ENCODE data around the gene CRYBA4. TPM values are rescaled to one million over a fixed set of nuclear protein-coding genes. Genes with fewer than 3 reads are reported as not detected.

The CRYBA4 gene
- not detected for total RNA-seq

DNA sequence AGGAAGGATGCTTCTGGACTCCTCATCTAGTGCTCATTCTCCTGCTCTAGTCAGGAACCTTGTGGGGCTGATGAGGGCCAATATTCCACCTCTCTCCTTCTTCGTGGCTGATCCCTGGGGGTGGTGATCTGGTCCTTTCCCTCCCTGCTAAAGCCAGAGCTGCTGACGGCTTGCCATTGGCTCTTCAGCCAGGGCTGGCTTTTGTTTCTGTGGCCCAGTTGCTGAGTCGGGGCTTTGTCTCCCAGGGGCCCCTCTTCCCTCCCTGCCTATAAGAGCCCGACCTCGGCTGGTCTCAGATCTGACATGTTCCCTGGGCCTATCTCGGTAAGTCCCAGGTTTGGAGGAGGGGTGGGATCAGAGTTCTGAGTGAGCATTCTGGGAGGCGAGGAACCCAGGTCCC is at the start of gene CRYBA4:
TSS of gene CRYBA4 (plus strand) at position 301 of the 400 bp plus-strand sequence. CDS start 634 bp downstream, outside the sequence.
- ATAC-seq (no peak), DNase-seq (ENCODE audit: low spot score) (no peak)

DNA sequence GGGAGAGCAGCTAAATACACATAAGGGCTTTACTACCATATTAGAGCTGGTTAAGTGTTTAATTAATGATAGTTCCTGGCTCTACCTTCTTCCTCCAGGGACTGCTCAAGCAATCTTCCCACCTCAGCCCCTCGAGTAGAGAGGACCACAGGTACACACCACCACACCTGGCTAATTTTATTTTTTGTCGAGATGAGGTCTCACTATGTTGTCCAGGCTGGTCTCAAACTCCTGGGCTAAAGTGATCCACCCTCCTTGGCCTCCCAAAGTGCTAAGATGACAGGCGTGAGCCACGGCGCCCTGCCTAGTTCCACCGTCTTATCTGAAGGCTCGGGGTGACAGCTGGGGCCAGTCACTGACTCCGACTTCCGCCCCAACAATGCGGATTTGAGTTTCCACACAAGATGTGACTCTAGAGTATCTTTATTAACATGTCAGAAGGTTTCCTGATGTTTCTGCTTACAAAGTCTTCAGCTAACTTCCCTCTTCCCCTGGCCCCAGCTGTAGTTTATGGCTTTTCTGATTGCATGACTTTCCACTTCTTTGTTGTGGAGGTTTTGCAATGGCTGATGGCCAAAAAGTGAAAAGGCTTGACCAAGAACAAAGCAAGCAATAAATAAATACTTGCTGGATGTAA is 48.6 kb upstream of the CRYBA4 start:
- DNase-seq (ENCODE audit: low spot score), result no peak
- ATAC-seq, result peak; percentile 58

DNA sequence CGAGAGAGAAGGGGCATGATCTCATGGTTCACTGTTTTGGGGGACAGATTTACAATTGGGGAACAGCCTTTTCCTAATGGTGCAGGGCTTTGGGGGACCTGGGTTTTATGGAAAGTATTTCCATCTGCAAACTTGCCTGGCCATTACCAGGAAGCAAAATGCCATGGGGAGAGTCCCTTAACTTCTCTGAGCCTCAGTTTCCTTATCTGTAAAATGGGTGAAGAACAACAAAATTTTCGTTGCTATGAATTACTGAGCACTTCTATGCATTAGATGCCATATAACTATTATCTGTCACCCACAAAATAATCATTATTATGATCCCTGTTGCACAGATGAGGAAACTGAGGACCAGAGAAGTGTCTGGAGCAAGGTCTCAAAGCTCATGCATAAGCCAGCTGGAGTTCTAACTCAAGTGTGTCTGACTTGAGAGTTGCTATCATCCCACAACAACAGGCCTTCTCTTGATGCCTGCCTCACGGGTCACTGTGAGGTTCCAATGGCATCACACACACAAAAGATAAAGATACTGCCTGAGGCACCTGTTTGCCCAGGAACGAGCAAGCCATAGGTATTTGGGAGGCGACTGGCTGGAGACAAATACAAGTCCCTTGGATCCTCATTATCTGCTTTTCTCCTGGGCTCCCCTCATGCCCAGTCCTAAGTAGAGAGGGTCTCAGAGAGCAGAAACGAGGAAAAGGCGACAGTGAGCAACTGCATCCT is 47.6 kb upstream of the CRYBA4 start:
- DNase-seq (ENCODE audit: low spot score), result no peak
- ATAC-seq, result no peak

DNA sequence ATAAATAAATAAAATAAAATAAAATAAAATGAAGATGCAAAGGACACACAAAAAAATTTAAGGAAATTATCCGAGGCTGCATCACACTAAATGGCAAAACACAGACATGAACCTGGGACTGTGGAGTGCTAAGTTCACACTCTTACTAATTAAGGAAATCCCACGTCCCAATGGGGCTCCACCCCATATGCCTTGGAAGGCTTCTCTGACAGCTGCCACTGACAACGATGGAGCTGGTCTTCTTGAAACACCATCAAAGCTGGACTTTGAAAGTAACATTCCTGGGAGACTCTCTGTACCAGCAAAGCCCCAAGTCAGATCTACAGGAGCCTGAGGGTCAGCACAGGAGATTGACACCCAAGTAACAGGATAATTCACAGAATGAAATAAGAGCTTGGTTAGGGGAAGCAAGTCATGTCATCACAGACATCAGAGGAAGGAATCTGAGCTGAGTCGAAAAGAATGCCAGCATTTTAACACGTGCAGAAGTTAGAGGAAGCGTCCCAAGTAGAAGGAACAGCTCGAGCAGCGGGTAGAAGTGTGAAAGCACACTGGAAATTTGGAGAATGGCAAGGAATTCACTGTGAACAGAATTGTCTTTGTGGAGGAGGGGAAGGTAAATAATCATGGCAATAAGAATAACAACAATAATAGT is 45.6 kb upstream of the CRYBA4 start:
- DNase-seq (ENCODE audit: low spot score) (no peak), ATAC-seq (no peak)

DNA sequence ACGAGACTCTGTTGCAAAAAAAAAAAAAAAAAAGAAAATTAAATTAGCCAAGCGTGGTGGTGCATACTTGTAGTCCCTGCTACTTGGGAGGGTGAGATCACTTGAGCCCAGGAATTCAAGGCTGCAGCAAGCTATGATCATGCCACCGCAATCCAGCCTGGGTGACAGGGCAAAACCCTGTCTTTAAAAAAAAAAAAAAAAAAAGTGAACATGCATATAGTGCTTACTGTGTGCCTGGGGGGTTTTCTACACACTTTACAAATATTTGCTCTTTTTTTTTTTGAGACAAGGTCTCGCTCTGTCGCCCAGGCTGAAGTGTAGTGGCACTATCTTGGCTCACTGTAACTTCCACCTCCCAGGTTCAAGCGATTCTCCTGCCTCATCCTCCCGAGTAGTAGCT is 44.7 kb upstream of the CRYBA4 start:
- DNase-seq (ENCODE audit: low spot score), result no peak
- ATAC-seq, result no peak

DNA sequence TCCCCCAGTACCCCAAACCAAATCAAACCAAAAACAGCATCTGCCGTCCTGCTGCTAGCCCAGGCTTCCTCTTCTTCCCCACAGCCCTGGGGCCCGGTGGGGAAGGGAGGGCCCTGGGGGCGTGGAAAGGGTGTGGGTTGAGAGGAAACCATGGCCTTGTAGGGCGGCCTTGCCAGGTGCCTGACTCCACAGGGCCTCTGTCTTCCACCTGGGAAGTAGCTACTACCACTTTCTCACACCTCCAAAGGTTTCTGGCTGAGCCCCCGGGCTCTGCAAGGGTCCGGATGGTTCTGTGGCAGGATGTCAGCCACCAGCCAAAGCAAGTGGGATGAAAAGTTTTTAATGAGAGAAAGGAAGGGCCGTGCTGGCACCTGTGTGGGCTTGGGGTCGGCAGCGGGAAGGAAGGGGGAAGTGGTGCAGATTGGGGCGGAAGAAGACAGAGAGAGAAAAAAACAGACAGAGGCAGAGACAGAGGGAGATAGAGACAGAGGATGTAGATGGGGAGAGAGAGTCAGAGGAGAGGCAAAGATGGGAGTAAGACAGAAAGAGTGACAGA is 42.4 kb upstream of the CRYBA4 start:
- ATAC-seq, result peak; percentile 40
- DNase-seq (ENCODE audit: low spot score), result no peak

DNA sequence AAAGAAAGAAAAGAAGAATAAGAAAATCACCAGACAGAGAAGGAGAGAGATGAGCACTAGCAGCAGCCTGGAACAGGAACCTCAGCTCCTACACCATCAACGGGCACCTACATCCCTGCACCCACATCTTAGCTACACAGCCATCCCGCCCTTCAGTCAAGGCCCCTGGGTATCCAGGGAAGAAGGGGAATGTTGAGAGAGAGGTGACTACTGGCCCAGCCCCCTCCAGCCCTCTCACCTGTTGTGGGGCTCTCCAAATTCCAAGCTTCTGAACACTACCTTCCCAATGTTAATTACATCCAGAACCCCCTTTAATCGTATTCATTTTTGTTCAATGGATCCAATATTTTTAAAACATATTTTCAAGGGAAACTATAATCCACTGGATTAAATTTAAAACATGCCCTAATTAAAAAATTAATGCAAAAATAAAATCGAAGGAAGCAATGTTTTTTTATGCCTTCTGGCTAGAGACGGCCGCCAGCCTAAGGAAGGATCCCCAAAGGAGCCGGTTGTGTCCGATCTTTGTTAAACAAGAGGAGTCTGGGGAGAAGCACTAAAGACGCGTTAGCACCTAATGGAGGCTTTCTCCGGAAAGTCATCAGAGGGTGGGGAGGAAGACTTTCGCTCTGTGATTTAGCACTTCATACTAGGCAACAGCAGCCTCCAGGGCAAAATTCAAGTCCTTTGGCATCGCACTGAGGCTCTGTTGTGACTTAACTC is 41.4 kb upstream of the CRYBA4 start:
- DNase-seq (ENCODE audit: low spot score), result no peak
- no peak for ATAC-seq

DNA sequence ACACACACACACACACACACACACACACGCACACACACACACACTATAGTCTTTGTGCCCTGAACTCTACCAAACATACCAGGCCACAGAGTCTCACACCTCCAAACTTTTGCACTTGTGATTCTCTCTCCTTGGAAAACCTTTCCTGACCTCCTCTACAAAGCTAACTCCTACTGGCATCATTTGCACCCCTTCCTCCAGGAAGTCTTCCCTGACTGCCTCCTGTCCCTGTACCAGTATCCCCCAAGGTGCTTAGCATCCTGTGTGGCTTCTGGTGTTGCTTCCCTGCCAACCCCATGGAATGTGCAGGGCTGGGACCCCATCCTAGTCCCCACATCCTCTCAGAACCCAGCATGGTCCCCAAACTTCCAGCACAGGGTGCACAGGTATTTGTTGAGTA is 40.7 kb upstream of the CRYBA4 start:
- DNase-seq (ENCODE audit: low spot score) (no peak), ATAC-seq (no peak)

DNA sequence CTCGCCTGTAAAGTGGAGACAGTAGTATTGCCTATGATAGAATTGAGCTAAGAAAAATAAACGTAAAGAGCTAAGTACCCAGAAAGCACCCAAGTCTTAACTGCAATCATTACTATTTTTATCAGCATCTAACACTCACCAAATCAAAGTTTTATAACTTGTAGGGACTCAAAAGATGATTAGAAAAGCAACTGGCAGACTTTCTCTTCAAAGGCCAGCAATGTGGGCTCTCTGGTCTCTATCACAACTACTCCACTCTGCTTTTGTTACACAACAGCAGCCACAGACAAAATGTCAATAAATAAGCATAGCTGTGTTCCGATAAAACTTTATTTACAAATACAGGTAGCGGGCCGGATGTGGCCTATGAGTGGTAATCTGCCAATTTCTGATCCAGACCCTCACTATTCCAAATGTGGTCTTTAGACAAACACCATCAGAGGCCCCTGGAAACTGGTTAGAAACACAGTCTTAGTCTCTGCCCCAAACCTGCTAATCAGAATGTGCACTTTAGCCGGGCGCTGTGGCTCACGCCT is 40.1 kb upstream of the CRYBA4 start:
- ATAC-seq, result no peak
- DNase-seq (ENCODE audit: low spot score), result no peak

DNA sequence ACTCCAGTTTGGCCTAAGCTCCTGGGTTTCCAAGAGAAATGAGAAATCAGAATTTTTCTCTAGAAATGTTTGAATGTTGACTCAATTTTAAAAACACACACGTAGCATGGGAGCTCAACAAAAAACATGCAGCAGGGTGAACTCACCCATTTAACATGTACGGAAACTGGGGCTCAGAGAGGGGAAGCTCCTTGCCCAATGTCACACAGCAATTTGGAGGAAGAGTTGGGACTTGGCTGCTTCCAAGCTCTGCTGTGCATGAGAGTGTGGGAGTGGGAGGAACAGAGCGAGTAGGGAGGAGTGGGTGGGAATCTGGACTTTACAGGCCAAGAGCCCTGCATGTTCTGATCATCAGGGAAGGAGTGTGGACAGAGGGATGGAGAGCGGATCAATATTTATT is 37.8 kb upstream of the CRYBA4 start:
- ATAC-seq (no peak), DNase-seq (ENCODE audit: low spot score) (no peak)

DNA sequence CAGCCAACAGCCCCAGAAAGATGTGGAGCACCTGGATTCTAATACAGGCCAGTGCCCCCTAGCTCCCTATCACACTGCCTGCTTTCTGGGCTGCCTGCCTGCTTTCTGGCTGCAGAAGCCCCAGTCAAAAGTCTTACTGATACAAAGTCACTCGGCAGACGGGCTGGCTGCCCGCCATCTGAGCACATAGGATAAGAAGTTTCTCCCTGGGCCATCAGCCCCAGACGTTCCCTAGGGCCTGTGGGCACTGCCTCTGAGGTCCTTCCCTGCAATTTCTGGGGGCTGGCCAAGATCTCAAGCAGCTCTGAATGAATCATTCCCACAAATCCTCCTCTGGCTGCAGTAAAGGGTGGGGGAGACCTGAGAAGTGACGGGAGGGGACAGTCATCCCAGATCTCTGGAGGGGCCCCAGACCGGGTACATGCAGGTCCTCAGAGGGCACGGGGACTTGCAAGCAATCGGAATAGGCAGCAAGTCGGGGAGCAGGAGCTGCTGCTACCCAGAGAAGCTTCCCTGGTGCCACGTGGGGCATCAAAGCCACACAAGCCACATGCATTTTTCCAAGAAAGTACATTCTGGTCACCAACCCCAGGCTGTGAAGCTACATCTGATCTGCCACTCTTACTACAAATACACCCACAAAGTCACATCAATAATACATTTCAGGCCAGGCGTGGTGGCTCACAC is 36.5 kb upstream of the CRYBA4 start:
- ATAC-seq (peak; percentile 43), DNase-seq (ENCODE audit: low spot score) (peak; percentile 83)

DNA sequence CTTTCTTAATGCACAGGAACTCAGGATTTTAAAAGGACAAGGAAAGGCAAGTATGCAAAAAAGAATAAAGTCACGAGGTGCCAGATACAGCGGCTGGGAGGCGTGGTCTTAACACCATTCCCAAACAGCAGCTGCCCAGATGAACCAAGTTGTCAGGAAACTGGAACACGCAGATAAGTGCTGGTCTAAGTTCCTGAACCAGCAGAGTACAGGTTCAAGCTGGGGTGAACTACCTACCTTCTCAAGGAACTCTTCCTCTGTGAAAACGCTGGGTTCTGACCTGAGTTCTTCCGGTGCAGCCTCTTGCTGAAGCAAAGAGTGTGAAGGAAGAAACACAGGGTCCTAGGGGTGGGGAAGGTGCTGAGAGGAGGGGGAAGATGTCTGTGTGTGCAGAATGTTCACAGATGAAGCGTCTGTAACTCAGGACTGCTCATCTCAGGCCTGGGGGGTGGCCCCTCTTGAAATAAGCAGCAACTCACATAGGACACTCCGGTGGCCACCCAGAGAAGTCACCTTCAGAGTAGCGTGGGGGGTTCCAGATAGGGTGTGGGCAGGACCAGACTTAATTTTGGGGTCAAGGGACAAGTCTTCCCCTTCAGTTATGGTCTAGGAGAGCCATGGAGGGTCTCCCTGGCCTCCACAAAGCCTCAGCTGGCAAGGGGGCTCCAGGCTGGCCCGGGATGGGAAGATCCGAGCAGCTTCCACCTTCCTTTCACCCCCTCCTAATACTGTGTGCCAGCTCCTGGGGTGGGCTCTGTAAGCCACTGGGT is 35.0 kb upstream of the CRYBA4 start:
- DNase-seq (ENCODE audit: low spot score), result no peak
- ATAC-seq, result no peak

DNA sequence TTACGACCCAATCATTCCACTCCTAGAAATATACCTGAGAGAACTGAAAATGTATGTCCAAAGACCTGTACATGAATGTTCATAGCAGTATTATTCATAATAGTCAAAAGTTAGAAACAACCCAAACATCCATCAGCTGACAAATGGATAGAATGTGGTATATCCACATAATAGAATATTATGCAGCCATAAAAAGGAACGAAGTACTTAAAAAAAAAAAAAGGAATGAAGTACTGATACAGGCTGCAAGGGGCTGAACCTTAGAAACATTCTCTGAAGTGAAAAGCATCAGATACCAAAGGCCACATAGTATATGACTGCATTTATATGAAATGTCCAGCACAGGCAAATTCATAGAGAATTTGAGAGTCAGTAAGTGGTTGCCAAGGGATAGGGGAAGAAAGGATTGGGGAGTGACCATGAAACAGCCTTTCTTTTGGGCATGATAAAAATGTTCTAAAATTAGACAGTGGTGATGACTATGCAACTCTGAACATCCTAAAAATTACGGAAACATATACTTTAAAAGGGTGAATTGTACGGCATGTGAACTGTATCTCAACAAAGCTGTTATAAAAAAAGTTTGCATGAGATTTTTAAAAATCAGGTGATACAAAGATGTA is 33.7 kb upstream of the CRYBA4 start:
- DNase-seq (ENCODE audit: low spot score), result no peak
- no peak for ATAC-seq

DNA sequence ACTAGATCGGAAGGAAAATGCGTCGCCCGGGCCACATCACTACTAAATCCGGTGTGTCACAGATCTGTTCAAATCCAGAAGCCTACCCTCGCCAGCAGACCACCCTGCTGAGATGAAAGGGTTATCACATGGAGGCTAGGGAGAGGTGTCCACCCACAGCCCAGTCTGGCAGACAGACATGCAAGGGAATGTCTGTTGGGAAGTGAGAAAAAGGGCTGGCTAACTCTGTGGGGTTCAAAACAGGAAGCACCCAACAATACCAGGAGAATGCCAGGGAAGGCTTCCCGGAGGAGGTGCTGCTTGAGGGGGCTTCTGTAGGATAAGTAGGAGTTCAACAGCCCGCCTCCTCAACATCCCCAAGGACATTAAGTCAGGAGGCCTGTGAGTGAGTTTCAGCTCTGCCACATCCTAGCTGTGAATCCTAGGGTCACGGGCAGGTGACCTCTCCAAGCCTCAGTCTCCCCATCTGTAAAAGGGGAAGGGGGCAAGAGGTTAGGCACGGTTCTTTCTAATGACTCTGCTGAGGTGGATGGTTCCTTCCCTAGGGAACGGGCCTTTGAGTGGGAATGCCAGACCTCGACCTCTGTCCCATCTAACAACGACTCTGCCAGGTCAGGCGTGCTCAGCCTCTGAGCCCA is 32.9 kb upstream of the CRYBA4 start:
- no peak for DNase-seq (ENCODE audit: low spot score)
- no peak for ATAC-seq

DNA sequence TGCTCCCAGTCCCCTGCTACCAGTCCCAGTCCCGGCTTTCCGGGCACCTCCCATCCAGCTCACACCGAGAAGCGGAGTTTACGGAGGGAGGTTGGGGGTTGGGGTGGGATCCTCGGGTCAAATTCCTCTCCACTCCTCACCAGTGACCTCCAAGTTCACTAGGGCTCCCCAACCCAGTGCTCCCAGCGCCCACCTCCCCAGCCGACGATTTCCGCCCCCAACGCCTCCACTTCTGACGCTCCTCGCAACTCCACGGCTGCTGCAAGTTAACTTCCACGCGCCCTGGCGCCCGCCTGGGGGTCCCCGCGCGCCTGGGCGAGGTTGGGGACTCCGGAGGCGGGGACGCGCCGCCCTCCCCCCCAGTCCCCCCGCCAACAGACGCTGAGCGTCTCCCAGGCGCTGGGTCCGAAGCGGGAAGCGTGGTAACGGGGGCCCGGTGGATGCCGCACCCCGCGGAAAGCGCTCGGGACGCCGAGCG is 32.4 kb upstream of the CRYBA4 start:
- DNase-seq (ENCODE audit: low spot score) (peak; percentile 88), ATAC-seq (peak; percentile 77)

DNA sequence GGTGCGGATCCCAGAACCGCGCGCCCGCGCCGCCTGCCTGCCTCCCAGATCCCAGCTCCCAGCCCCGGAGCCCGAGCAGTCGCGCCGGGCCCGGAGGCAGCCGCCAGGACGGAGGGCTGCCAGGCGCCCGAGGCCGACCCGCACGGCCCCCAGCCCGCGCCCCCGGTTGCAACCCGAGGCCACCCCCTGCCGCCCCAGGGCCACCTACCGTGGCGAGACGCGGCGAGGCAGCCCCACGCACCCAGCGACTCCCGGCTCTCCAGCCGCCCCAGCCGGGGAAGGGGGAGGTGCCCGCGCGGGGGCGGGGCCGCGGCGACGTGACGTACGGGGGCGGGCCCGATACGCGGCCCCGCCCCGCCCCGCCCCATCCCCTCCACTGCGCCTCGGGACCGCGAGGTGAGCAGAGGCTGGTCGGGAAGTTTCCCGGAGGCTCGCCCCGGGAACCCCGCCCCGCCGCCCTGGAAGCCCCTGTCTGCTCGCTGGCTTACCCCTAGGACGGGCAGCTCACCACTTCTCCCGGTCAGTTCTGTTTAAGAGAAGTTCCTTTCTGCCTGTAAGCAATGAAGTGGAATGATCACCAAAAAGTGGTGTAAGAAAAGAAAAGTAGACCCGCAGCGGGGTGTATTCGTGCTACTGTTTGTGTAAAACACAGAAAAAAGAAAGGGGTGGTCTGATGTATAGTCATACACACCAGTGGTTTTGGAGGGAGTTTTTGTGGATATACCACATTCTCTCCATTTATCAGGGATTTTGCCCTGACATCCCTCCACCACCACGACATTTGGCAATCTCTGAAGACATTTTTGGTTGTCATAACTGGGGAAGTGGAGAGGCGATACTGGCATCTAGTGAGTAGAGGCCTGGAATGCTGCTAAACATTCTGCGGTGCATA is 31.7 kb upstream of the CRYBA4 start, which contains the start of gene TPST2:
TSS of gene TPST2 (minus strand) at position 288 of the 892 bp plus-strand sequence. CDS start 48,502 bp downstream, outside the sequence.
- ATAC-seq, result peak; percentile 90
- peak; percentile 89 for DNase-seq (ENCODE audit: low spot score)

DNA sequence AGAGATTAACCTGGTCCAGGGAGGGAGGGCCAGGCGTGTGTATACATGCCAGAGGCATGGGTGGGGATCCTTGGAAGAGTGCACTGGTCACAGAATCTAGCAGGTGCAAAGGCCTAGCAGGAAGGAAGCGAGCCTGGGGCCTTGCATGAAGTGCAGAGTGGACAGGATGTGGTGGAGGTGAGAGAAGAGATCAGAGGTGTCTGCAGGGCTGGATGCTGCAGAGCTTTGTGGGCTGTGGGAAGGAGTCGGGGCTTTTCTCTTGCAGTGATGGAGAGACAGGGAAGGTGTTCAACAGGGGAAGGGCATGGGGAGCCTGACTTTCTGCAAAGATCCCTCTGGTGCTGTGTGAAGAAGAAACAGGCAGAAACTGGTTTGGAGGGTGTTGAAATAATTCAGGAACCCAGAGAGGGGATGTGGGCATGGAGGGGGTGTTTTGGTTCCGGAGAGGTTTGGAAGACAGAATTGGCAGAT is 29.3 kb upstream of the CRYBA4 start:
- DNase-seq (ENCODE audit: low spot score), result no peak
- no peak for ATAC-seq
